HUES64 (cell line): Measurements from ENCODE around the gene RALGPS2.

ENCODE experiments used
- H3K27ac ChIP-seq: 2 replicates; pipeline ENCODE4 v1.7.0; 2013; ENCODE audit warnings: low read depth, low read length, inconsistent platforms
- H3K27me3 ChIP-seq: 2 replicates; pipeline ENCODE4 v1.6.1; 2013; ENCODE audit warnings: mild to moderate bottlenecking, low read length; ENCODE audit not compliant: insufficient read depth
- H3K36me3 ChIP-seq: 2 replicates; pipeline ENCODE4 v1.6.1; 2013; ENCODE audit warnings: mild to moderate bottlenecking, low read length; ENCODE audit not compliant: insufficient read depth
- H3K4me1 ChIP-seq: 2 replicates; pipeline ENCODE4 v1.6.1; 2013; ENCODE audit warnings: mild to moderate bottlenecking, low read length, moderate library complexity; ENCODE audit not compliant: insufficient read depth
- H3K4me3 ChIP-seq: 2 replicates; pipeline ENCODE4 v1.5.1; 2013; ENCODE audit warnings: mild to moderate bottlenecking, low read length, moderate library complexity
- H3K9ac ChIP-seq: 2 replicates; pipeline ENCODE4 v1.6.1; 2013; ENCODE audit warnings: mild to moderate bottlenecking, low read depth, low read length
- H3K9me3 ChIP-seq: 2 replicates; pipeline ENCODE4 v1.6.1; 2013; ENCODE audit warnings: low read depth, low read length; ENCODE audit not compliant: insufficient read depth
- WGBS: fragments of 150-250, 120-280 bp; methylation state at CpG from one replicate; pipeline ENCODE4 v1.1.7; 2013; ENCODE audit warnings: missing lambda C conversion rate; 5-methylcytosine and 5-hydroxymethylcytosine counted together

The RALGPS2 gene

DNA sequence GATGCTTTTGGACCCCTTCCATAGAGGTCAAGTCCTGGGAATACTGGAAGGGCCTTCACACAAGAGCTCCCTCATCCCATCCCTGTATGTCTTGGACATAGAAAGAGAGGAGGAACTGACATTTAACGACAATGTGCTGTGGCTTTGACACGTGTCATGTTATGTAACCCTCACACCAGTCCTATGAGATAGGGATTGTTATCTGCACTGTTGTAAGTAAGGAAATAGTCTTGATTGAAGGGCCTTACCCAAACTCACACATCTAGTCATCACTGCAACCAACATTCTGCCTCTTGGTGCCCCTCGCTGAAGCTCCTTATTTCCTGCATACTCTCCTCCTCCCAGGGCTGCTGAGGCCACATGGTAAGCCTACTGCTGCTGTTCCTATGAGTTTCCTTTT, 209.5 kb downstream of the RALGPS2 start:
- no peak overlapping the region for H3K4me3 ChIP-seq
- H3K9ac ChIP-seq = no peak overlapping the region
- WGBS = 92% methylated on average over 1 of the region's 3 CpGs
- no peak overlapping the region for H3K27ac ChIP-seq
- H3K4me1 ChIP-seq = peaks cover 20% of the 10 kb centered on the region
- no peaks in the 10 kb centered on the region for H3K36me3 ChIP-seq
- no peaks in the 10 kb centered on the region for H3K9me3 ChIP-seq
- H3K27me3 ChIP-seq = no peaks in the 10 kb centered on the region

DNA sequence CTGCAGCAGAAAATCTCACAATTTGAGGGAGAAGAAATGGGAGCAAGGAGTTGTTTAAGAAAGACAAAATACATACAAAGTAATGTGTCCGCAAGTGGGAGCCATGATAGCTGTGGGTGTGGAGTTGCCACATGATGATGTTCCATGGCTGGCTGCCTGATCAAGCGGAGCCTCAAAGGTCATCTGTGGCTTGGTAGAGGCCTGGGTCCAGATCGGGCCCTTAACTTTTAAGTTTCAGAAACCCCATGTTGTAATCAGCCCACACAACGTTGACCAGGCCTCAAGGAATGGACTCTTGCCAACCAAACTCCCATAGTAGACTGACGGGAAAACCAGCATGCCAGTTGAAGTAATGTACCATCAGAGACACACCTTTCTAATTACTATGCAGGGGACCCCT, 210.6 kb downstream of the RALGPS2 start:
- no peaks in the 10 kb centered on the region for H3K27me3 ChIP-seq
- no peak overlapping the region for H3K9ac ChIP-seq
- no peak overlapping the region for H3K4me3 ChIP-seq
- peaks cover 11% of the 10 kb centered on the region for H3K4me1 ChIP-seq
- no peaks in the 10 kb centered on the region for H3K9me3 ChIP-seq
- WGBS = 76% methylated on average over 5 of the region's 5 CpGs
- no peaks in the 10 kb centered on the region for H3K36me3 ChIP-seq
- H3K27ac ChIP-seq = no peak overlapping the region

DNA sequence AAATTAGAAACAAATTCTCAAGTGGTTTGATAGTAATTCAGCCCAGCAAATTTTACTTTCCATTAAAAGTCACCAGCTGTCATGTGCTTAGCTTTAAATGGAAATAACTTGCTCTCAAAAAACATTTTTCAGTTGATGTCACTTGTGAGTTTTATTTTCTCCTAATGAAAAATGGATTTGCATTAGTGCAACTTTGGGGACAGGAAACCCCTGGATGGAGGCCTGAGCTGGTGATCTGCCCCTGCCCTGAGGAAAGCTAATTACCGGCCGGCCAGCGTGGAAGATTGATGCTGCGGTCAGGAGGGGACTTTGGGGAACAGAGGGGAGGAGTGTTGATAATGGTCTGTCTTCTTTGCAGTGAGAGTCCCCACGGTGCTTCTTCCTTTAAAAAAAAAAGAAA, 212.7 kb downstream of the RALGPS2 start:
- Histone ChIP-seq H3K9ac (no peak overlapping the region), H3K27ac (no peak overlapping the region), H3K4me1 (peaks cover 3% of the 10 kb centered on the region; the same call in 1 of the 2 replicates), H3K27me3 (no peaks in the 10 kb centered on the region), H3K9me3 (no peaks in the 10 kb centered on the region), H3K4me3 (no peak overlapping the region), H3K36me3 (no peaks in the 10 kb centered on the region)
- 80% methylated on average over 5 of the region's 5 CpGs for WGBS

DNA sequence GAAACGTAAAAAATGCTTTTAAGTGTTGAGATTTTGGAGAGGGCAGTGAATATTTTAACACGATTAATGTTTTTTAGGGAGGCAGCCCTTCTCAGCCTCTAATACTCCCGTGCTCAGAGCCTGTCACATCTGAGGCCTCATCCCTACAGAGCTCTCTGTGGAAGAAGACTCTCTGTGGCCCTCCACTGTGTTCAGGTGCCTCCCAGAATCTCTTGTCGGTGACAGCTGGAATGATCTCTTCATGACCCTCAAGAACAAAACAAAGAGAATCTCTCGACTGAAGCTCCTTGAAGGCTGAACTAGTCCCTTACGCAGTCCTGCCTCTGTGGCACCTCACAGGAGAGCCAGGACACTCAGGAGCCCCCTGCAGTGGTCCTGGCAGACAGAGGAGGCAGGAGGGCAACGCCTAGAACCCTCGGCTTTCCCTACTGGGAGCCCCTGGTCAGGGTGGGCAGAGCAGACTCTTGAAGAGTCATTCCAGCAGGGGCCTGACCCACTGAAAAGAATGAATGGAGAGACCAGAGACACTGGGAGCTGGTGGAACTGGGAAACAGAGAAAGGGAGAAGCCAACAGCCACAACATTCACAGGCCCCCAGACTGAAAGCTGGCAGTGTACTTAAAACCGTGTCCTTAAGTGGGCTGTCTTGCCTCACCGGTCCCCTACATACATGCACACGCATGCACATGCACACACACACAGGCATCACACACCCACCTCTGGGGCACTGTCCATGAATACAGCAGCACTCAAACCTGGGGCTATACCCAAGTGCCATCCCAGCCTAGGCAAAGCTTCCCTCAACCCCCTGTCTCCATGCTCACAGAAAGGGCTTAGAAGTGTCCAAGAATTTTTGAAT, 213.3 kb downstream of the RALGPS2 start:
- Histone ChIP-seq H3K27ac (no peak overlapping the region), H3K36me3 (no peaks in the 10 kb centered on the region), H3K4me1 (peaks cover 7% of the 10 kb centered on the region; the same call in 1 of the 2 replicates), H3K9ac (no peak overlapping the region), H3K4me3 (no peak overlapping the region), H3K27me3 (no peaks in the 10 kb centered on the region), H3K9me3 (no peaks in the 10 kb centered on the region)
- WGBS = 85% methylated on average over 11 of the region's 11 CpGs

DNA sequence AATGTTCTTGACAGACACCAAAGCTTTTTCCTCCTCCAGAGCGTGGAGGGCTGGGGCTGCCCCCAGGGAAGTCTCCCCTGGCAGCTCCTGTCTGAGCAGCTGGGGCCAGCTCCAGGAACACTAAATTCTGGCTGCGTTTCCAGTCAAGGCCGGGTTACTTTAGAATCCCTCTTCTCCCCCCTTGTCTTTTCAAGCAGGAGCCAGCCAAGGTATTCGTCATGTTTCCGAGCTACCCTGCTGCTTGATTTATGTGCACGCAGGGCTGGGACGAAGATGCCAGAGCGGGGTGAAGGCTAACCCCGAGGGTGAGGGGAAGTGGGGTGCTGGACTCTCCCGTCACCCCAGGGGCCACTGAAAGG, 213.9 kb downstream of the RALGPS2 start:
- H3K9me3 ChIP-seq = no peaks in the 10 kb centered on the region
- no peaks in the 10 kb centered on the region for H3K27me3 ChIP-seq
- no peaks in the 10 kb centered on the region for H3K36me3 ChIP-seq
- H3K9ac ChIP-seq = no peak overlapping the region
- 91% methylated on average over 10 of the region's 10 CpGs for WGBS
- no peak overlapping the region for H3K27ac ChIP-seq
- H3K4me1 ChIP-seq = peaks cover 7% of the 10 kb centered on the region; the same call in 1 of the 2 replicates
- no peak overlapping the region for H3K4me3 ChIP-seq

DNA sequence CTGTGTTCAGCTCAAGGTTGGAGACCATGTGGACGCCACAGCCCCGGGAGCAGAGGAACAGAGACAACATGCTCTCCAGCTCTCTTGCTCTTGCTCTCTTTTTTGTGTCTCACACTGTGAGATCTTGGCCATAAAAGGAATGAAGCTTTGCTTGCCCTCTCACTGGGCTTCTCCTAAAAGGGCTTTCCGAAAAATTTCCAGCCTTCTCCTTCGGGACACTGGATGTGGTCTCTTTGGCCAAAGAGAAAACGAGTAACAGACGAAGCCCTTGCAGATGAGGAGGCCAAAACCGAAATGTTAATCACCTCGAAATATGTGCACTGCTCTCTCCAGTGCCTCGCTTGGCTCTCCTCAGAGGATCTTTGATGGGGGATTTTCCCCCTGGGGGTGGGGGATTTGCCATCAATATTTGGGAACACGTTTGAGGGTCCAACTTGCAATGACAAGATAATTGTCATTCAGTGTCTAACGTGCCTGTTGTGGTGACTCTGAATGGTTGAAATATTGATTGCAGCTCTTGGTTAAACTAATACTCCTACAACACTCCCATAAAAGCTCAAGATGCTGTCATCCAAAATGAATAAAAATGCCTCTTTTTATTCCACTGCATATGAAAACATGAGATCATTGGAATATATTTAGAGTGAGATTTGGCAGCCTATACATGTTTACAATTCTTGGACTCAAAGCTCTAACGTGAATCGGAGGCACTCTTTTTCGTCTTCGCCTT, 214.5 kb downstream of the RALGPS2 start:
- Histone ChIP-seq H3K36me3 (no peaks in the 10 kb centered on the region), H3K27ac (no peak overlapping the region), H3K27me3 (no peaks in the 10 kb centered on the region), H3K4me3 (no peak overlapping the region), H3K9ac (no peak overlapping the region), H3K9me3 (no peaks in the 10 kb centered on the region), H3K4me1 (peaks cover 7% of the 10 kb centered on the region; the same call in 1 of the 2 replicates)
- 95% methylated on average over 15 of the region's 15 CpGs for WGBS

DNA sequence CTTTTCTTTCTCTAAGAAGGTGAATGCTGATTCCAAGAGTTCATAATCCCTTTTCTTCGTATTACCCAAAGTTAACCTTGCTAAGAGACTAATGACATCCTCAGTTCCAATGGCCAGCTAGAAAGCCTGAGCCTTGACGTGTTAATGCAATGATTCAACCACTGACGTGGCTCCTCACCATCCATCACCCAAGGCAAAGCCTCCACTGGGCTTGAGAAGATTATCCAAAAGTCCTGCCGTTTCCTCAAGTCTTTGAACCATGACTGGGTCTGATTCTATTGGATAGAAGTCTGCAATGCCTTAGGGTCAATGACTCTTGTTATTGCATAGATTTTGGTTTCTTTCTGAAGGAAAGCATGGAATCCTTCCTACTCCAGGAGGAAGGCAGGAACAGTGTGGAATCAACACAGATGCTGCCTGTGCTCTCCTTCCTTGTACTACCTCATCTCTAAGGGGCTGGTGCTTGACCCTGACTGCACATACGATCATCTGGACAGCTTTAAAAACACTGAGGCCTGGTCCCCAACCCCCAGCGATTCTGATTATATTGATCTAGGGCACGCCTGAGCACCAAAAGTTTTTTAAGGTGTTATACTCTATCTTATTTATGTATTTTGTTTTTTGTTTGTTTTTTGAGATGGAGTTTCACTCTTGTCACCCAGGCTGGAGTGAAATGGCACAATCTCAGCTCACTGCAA, 215.2 kb downstream of the RALGPS2 start:
- H3K4me1 ChIP-seq = peaks cover 7% of the 10 kb centered on the region; the same call in 1 of the 2 replicates

DNA sequence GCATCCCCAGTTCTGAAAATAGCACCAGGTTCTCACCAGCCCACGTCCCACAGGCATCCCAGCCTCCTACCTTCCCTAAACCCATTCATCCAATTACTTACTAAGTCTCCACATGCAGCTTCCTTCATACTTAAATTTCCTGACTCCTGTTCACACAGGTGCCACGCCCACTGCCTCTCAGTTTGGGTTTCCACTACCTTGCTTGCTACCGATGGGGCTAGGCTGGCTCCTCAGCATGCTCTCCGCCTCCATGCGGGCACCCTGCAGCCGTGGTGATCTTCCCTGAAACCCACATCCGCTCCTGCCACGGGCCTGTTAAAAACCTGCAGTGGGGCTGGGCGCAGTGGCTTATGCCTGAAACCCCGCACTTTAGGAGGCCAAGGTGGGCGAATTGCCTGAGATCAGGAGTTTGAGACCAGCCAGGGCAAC, 216.2 kb downstream of the RALGPS2 start:
- peaks cover 14% of the 10 kb centered on the region; the same call in 1 of the 2 replicates for H3K4me1 ChIP-seq
- no peaks in the 10 kb centered on the region for H3K27me3 ChIP-seq
- no peaks in the 10 kb centered on the region for H3K36me3 ChIP-seq
- no peak overlapping the region for H3K9ac ChIP-seq
- H3K9me3 ChIP-seq = no peaks in the 10 kb centered on the region
- 80% methylated on average over 11 of the region's 11 CpGs for WGBS
- no peak overlapping the region for H3K27ac ChIP-seq
- no peak overlapping the region for H3K4me3 ChIP-seq

More for the DNA sequence above, 215.2 kb downstream of the RALGPS2 start:
- H3K36me3 ChIP-seq = no peaks in the 10 kb centered on the region
- no peaks in the 10 kb centered on the region for H3K9me3 ChIP-seq
- 91% methylated on average over 7 of the region's 7 CpGs for WGBS
- H3K27ac ChIP-seq = no peak overlapping the region
- no peak overlapping the region for H3K4me3 ChIP-seq
- H3K9ac ChIP-seq = no peak overlapping the region
- no peaks in the 10 kb centered on the region for H3K27me3 ChIP-seq

DNA sequence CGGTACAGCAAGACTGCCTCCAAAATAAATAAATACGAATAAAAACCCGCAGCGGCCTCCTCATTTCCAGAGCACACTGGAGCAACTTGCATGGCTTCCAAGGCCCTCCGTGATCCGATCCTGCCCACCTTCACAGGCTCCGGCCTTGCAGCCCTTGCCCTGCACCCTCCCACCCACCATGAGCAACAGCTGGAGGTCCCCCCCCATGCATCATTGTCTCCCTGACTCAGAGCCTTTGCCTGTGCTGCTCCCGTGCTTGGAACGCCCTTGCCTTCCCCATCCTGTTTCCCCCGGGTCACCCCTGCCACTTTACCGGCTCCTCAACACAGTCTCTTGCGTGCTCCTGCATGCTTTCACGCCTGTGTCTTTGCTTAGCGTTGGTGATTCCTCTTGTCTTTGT, 216.8 kb downstream of the RALGPS2 start:
- H3K36me3 ChIP-seq = no peaks in the 10 kb centered on the region
- H3K4me1 ChIP-seq = peaks cover 16% of the 10 kb centered on the region; the same call in 1 of the 2 replicates
- no peak overlapping the region for H3K27ac ChIP-seq
- H3K4me3 ChIP-seq = no peak overlapping the region
- no peaks in the 10 kb centered on the region for H3K9me3 ChIP-seq
- WGBS = 91% methylated on average over 14 of the region's 14 CpGs
- no peaks in the 10 kb centered on the region for H3K27me3 ChIP-seq
- no peak overlapping the region for H3K9ac ChIP-seq

DNA sequence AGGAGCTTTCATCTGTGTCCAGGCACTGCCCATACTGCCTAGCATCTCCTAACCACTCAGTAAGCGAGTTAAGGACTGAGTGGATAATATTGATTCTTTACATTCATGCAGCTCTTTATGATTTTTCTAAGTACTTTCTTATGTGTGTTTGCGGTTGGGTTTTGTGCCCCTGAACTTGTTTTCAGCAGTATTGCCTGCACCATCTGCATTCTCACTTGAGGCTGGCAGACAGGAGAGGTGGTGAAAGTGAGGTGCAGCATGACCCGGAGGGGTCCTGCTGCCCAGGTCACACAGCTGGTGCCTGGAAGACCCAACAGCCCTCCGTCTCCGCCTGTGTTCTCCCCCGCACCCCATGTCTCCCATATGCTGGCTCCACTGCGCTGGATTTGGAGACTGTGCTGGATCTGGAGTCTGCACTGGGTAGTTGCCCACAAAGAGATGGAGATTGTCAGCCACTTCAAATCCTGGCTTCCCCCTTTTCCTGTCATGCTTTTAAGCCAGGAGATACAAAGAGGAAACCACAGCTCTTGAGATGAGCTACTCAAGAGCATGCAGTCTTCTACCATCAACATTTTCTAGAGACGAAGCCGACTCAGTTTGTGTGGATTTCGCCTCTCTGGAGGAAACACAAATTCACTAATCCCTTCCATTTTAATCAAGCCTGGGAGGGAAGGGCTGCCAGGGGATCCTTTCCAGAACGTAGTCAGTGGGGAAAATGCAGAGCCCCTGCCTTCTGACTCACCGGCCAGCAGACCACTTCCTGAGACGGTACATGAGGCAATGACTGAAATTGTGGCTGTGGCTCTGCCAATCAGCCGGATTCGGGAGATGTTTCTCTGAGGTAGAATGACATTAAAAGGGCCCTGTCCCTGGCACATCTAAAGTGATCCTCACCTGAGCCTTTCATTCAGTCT, 217.5 kb downstream of the RALGPS2 start:
- Histone ChIP-seq H3K4me3 (no peak overlapping the region), H3K27me3 (no peaks in the 10 kb centered on the region), H3K27ac (no peak overlapping the region), H3K4me1 (peaks cover 16% of the 10 kb centered on the region; the same call in 1 of the 2 replicates), H3K36me3 (no peaks in the 10 kb centered on the region), H3K9ac (no peak overlapping the region), H3K9me3 (no peaks in the 10 kb centered on the region)
- WGBS = 88% methylated on average over 14 of the region's 15 CpGs
